ENCODE measurements around the gene OTUD4. TPM values are rescaled to one million over a fixed set of nuclear protein-coding genes. Genes with fewer than 3 reads are reported as not detected.
A peak's percentile ranks its signal among the peaks of the same experiment; 100 is the strongest.
"Not testable (repeated sequence)": the region's sequence is repeated elsewhere in the genome, so short reads cannot be mapped to it uniquely, and the experiment has no call there.

The OTUD4 gene
- polyA plus RNA-seq, 12 donors, result 46.5 to 104 (median 88.1) TPM; not detected in 1

DNA sequence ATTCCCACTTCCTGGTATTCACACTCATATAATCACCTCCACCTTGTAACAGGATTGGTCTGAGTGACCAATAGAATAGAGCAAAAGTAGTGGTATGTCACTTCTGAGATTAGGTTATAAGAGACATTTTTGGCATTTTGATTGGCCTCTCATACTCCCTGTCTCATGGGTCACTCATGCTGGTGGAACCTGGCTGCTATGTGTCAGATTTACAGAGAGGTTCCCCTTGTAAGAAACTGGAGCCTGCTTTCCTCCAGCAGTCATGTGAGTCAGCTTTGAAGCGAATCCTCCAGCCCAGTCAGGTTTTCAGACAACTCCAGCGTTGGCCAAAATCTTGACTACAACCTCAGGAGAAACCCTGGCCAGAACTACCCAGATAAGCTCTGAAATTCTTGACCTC lies 2.6 kb upstream of the OTUD4 start:
- DNase-seq, result no peak

DNA sequence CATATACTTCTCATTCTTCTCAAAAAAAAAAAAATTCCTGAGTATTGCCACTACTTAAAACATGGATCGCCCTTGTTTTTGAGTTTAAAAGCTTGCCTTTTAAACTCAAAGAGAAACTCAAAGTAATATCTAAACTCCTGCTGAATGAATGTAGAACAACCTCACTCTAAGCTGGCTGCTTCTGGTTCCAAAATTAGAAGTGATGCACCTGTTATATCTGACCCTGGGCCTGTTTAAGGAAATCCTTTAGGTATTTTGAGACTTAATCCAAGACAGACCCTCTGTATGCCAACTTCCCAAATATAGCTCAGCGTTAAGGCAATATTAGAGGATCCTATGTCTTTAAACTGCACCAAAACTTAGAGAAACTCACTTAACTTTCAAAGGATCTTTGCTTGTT lies 1.8 kb upstream of the OTUD4 start:
- no peak for DNase-seq

DNA sequence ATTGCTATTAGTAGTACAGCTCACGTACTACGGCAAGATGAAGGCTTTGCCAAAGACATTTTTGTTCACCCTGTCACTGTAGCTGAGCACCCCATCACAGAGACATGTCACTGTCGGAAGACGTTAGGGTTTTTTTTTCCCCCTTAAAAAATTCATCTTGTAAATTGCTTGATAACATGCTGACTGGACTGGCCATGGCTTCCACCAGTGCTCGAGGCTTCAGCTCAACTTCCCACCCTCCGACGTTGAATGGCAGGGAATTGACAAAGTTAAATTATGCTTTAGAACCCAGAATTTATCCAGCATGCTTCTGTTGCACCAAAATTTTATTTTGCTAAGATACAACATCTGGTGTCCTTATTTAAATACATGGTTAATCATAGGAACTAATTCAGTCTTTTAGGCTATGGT lies 707 bp upstream of the OTUD4 start:
- DNase-seq, result no peak

DNA sequence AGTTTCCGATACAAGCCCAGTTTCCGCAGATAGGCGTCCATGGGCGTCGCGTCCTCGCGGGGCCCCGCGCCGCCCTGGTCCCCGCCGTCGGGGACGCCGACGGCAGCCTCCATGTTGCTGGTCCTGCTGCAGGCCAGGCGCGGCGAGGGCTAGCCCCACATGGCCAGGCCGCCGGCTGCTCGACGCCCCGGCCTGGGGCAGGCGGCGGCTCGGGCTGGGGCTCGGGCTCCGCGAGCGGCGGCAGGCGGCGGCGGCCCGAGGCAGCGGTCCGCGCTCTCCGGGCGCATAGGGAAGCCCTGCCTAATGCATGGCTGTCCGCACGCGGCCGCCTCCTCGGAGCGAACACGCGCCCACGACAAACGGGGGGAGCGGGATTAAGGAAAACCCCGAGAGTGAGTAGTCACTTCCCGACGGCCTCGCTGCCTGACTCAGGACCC lies 510 bp downstream of the OTUD4 start:
- not testable (repeated sequence) for DNase-seq

DNA sequence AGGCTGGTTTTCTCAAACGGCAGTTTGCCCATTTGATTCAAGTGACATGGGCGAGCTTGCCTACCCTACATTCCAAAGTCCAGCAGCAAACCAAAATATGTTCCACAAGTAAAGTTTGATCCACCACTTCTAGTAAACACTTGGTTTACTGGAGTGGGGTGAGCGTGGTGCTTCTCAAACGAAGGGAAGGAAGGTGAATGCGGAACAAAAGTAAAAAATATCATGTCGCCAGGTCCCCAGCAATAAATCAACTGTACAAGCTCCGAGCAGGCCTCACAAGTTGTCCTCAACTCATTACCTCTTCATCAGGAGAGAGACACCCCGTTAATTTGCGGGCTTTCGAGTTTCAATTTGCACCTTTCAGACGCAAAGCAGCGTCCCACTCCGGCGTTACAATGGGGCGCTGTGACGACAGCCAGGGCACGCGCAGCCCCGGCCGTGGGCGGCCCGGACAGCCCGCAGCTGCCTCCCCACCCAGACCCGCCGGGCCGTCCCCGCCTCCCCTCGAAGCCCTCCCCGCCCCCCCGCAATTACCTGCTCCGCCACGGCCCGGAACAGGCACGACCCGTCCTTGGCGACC lies 1.0 kb downstream of the OTUD4 start:
- peak; percentile 78 for DNase-seq

DNA sequence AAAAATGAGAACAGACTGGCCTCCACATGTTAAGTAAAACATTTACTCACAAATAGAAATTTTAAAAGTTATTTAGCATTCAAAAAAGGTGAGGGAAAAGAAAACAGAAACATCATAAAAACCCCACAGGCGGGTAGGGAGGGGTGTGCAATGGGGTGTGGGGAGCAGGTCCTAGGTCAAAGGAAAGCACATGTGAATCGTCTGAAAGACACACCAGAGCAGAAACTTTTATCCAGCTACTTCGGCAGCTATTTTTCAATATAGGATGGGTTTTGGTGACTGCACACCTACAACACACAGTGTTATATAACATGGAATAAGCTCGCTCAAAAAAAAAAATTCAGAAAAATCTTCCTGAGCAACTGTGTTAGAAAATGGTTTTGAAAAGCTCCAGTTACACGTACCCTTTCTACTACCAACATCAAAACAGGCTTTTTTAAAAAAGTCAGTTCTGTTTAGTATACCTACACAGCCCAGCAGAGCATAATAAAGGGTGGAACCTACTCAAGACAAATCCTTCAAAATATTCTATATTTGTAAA lies 1.6 kb downstream of the OTUD4 start:
- peak; percentile 15 for DNase-seq

DNA sequence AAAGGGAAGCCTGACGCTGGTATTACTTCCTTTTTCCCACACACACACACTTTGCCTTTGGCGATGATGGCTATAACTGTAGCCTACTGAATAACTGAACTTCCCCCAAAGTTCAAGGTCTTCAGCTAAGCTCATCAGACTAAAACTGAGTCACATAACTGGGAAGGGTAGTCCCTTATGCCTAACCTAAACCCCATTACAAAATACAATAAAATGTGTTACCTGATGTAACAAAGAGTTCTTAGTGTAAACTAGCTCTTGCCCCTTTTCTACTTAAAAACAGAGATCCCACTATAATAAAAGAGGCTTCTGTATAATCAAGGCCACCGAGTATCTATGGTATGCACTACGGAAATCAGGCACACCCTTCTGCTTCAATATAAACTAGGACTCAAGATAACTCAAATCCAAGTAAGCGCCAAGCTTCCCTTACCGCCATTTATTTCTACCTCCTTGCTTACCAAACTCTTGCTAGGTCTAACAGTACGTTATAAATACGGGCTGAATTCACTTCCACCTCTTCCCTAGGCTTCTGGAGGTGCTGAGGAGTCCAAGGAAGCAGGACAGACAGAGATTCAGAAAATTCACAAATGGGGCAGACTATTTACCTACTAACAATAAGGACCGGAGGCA lies 2.4 kb downstream of the OTUD4 start:
- peak; percentile 27 for DNase-seq

DNA sequence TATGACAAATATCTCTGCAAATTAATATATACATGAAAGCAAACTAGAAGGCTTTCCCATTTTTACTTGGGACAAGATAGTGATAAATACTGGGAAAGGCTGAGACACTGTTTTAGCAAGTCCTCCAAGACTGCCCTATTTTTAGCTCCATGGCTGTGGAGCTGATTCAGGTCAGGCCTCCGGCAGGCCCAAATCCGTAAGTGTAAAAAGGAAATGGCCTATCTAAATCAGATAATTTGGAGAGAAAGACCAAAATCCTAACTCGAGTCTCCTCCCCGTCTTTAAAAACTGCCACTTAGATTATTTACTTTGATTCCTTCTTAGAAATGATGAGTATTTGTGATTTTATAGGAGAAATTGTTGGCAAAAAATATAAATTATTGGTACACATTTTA lies 2.9 kb downstream of the OTUD4 start:
- peak; percentile 39 for DNase-seq

DNA sequence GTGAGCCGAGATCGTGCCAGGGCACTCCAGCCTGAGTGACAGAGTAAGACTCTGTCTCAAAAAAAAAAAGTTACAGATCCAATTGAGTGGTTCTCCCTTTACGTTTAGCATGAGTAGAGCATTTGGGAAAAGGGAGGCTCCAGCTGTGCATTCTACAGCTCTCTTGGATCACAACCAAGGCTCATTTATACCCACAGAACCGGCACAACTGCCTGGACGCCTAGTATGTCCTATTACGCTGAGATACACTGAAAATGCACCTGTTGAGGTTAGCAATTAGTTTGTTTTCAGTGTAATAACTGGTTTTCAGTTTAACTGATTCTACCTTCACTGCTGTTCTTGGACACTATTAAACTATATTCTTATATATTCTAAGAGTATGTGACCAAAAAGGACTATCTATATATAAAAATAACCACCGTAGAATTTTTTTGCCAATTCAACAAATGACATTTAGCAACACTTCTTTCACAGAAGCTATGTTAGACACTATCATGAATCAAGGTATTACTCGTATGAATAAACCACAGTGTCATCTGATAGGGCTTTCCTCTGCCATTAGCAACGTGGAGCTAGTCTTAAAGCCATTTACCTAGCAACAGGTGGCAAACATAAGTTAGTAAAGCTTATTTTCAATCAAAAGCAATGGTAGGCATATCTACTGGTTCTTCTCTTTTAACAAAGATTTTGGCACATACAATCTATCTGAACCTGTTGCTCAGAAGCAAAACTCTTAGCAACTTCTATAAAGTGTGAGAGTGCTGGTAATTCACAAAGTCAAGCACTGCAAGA lies 3.6 kb downstream of the OTUD4 start:
- DNase-seq, result no peak

DNA sequence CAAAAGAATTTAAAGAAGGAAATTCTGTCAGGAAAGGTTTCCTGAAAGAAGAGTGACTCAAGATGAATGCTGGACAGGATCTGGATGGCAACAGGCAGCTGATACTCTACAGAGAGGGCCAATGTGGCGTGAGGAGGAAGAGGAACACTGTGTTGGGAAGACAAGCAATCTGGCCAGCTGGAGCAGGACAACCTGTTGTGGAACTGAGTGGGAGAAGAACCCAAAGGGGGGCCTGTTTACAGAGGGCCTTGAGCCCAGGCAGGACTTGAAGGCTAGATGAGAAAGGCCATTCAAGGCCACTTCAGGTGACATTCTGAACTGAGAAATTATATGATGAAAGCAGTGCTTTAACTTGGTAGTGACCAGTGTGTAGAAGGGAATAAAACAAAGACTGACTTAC lies 8.5 kb downstream of the OTUD4 start:
- DNase-seq, result no peak

DNA sequence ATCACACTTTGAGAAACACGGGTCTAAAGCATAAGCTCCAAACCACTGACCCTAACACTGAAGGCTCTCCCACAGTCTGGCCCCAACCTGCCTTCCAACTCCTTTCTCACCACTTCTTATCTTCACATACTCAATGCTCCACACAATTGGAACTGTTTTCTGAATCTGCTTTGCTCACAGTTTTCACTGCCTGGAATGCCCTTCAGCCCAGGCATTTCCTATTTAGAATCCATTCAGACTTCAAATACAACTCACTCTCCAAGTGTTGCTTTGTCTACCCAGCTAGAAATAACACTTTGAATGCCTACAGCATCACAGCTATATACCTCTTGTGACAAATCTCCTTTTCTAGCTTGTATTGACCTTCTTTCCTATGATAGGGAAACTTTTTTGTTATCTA lies 10.2 kb downstream of the OTUD4 start:
- no peak for DNase-seq

DNA sequence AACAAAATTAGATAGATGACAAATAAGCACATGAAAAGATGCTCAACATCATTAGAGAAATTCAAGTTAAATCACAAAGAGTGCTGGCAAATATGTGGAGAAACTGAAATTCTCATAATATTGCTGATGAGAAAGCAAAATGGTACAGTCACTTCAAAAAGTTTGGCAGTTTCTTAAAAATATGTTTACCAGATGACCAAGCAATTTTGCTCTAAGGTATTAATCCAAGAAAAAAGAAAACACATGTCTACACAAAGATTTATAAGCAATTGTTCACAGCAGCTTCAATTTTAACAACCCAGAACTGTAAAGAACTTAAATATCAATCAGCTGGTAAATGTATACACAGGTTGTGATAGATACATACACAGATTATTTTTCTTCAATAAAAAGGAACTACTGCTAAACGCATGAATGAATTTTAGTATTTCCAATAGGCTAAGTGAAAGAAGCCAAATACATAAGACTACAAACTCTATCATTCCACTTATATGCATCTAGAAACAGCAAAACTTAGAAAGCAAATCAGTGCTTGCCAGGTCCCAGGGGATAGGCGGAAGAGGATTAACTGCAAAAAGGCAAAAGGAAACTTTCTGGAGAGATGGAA lies 11.7 kb downstream of the OTUD4 start:
- DNase-seq, result no peak

DNA sequence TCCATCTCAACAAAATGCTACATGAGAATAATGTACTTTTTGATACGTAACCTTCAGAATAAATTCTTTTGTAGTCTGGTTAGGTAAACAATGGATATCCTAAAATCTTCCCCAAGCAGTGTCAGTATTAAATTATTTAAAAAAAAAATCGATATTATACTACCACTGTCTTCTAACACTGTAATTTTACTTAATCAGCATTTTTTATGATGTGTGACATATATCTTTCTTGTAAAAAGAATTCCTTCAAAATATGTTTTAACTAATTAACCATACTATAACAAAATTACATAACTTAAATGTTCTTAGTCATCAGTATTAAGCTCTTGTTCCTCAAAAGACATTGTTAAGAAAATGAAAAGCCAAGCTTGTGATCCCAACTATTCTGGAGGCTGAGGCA lies 12.5 kb downstream of the OTUD4 start:
- DNase-seq, result no peak

DNA sequence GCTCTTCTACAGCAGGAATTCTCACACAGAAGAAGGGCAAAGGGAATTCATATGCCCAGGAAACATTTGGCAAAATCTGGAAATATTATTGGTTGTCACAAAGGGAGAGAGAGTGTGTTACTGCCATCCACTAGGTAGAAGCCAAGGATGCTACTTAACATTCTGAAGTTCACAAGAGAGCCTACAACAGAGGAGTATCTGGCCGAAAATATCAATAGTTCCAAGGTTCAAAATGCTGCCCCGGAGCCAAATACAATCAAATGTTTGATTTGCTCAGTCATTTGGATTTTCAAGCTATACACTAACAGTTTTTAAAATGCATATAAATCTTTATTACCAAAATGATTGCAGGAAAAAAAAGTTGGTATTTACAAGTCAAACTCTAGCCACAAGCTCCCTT lies 18.8 kb downstream of the OTUD4 start:
- no peak for DNase-seq

DNA sequence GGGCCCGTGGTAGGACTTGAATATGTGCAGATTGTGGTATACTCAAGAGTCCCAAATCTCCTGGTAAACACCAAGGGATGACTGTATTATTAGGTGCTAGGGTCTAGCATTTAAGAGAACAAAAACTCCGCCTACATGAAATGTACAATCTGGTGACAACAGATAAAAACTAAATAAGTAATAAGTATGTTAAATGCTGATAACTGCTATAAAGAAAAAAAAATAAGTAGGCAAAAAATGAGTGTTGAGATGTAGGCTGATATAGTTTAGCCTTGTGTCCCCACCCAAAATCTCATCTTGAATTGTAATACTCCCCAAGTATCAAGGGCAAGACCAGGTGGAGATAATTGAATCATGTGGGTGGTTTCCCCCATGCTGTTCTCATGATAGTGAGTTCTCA lies 23.4 kb downstream of the OTUD4 start:
- no peak for DNase-seq

DNA sequence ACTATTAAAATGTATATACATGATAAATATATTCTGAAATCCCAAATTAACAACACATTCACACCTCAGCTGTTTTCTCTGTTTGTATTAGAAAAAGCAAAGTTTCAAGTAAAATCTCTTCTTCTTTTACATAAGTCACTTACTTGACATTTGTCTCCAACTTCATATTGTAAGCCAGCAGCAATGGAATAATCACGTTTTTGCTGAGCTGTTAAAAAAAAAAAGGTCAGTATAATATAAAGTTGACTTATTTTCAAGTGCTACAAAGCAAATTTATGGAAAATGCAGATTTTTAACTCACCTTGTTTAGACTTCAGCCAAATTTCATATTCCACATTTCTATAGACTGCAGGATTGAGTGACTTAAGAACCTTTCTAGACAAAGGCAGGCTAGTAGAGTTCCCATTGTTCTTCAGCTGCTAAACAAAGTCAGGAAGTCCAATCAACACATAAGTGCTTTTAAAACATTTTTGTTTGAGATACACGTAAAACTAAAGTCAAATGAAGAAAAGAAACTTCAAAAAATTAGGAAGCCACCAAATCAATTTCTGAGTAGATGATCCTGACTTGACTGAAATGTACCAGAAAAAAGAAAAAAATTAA lies 25.0 kb downstream of the OTUD4 start:
- DNase-seq, result no peak

DNA sequence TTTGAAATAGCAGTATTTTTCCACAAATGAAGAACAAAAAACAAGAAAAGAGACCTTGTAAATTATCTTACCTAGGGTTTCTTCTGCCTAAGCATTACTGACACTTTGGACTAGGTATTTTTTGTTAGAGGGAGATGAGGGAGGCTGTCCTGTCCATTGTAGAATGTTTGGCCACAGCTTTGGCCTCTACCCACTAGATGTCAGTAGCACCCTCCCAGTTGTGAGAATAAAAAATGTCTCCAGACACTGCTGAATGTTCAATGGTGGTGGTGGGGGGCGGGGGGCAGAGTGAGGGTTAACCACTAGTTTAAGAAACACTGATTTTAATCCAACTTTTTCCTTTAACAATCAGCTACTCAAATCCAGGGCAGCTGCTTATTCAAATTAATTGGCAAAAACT lies 25.8 kb downstream of the OTUD4 start:
- no peak for DNase-seq

DNA sequence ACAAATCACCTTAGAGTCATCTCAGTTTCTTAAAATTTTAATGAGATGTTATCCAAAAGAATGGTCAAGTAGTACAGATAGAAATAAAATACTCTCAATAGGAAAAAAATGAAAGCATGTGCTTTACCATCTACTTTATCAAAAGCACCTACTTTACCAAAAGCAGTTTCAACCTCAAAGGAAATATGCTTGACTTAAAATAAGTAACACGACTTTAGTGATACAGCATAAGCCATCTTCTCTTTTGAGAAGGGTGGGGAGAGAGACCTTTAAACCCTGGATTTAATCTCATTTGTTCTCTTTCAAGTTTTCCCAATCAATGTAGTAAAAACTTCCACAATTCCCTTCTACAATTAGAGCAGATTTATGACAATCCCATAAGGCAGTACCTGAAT lies 26.5 kb downstream of the OTUD4 start:
- no peak for DNase-seq

DNA sequence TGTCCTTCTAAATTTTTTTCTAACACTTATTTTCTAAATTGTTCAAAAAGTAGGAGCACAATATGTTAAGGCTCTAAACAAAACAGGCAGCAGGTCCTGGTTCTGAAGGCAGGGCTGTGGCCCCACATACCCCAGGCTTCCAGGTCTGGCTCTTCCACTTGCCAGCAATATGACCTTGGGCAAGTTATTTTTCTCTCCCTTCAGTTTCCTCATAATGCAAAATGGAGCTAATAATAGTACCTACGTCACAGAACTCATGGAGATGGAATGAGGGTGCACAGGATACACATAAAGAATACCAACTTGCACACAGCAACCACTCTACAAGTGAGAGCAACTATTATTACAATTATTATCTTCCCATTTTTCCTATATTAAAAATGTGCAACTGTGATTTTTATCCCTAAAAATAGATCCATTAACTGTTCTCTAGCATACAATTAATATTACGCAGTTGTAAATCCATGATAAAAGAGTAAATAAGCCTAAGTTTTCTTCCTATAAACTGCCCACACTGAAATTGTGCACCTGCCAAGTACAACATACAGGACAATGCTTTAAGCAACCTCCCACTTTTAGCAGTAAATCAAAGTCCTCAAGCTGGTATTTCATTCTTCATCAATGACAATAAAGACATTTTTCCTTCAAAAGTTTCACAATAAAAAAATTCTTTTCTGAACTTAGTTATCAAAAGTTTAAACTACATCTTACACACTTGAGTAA lies 27.0 kb downstream of the OTUD4 start:
- no peak for DNase-seq

DNA sequence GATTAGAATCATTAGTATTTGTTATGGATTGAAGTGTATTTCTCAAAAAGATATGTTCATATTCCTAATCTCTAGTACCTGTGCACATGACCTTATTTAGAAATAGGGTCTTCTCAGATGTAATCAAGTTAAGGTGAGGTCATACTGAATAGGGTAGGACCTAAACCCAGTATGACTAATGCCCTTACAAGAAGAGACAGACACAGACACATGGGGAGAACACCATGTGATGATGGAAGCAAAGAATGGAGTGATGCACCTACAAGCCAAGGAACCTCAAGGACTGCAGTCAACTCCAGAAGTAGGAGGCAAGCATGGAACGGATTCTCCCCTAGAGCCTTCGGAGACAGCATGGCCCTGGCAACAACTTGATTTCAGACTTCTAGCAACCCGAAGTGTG lies 31.4 kb downstream of the OTUD4 start:
- no peak for DNase-seq

DNA sequence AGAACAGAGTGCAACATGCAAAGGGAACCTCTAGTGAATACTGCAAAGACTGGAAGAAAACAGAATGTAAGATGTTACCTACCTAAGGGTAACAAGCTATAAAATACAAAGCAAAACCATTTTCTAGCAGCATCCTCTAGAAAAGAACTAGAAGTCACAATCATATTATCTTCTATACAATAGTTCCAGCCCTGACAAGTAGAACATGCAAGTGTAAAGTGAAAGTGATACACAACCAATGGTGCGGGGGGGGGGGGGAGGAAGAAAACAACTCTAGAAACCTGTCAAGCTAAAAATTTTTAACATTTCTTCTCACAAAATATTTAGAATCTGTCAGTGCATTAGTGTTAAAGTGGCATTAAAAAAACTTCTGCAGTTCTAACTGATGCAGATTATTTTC lies 44.2 kb downstream of the OTUD4 start:
- not testable (repeated sequence) for DNase-seq

Measured in muscle of arm (tissue), 12 donors.